HG03045 (cell line): ENCODE results near the gene TGM4.
"Not testable (repeated sequence)": the region's sequence is repeated elsewhere in the genome, so short reads cannot be mapped to it uniquely, and the experiment has no call there.

Source experiments
- ATAC-seq: cut with Tn5 transposase; IDR thresholded peaks from one replicate; pipeline ENCODE4 v1.9.1; 2021; ENCODE audit warnings: mild to moderate bottlenecking, moderate library complexity; ENCODE audit not compliant: unreplicated experiment

TGM4 gene

GRCh38 chr3:44913868-44914468 lies 39.6 kb downstream of the TGM4 start:
- no peak for ATAC-seq

- ATAC-seq = no peak
These were observed 40.5 kb downstream of the TGM4 start for GRCh38 chr3:44914936-44915335.

GRCh38 chr3:44915702-44916438 lies 41.5 kb downstream of the TGM4 start:
- no peak for ATAC-seq

DNA sequence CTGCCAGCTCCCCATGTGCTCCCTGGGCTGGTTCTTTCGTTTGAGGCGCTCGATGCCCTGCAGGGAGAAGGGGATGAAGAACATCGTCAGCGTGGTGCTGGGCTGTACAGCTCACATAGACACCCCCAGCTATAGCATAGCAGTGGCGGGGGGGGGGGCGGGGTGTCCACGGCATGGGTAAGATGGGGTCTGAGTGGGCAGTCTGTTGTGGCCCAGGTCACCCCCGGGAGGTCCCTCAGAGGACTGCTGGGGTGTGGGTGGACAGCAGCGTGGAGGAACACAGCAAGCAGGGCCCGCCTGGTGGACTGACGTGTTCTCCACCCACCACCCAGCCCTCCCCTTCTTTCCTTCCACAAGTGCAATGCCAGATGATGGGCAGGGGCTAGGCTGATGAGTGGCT lies 43.7 kb downstream of the TGM4 start:
- ATAC-seq = no peak

- ATAC-seq = no peak
These were observed 44.2 kb downstream of the TGM4 start for GRCh38 chr3:44918581-44918980.

GRCh38 chr3:44920081-44920480 lies 45.7 kb downstream of the TGM4 start:
- no peak for ATAC-seq

GRCh38 chr3:44923632-44924456 lies 49.4 kb downstream of the TGM4 start:
- no peak for ATAC-seq

- ATAC-seq = no peak
These were observed 50.2 kb downstream of the TGM4 start for GRCh38 chr3:44924457-44925084.

DNA sequence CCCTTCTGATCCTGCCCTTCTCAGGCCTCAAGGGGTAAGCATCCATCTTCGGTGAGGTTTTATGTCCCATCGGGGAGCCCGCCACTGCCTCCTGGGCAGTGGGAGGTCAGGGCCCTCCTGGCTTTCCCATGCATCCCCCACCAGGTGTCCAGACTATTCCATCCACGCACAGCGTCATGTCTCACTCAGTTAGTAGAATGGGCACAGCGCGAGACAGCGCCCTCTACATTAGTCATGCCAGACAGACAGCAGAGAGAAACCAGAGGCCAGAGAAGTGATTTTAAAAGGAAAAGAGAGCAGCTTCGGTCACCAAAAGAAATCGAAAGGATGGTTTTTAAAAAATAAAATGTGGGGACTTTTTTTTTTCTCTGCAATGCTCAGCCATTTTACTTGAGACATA lies 51.8 kb downstream of the TGM4 start:
- ATAC-seq = no peak

GRCh38 chr3:44926921-44927320 lies 52.5 kb downstream of the TGM4 start:
- ATAC-seq = no peak

- no peak for ATAC-seq
These were observed 53.0 kb downstream of the TGM4 start for GRCh38 chr3:44927371-44927770.

DNA sequence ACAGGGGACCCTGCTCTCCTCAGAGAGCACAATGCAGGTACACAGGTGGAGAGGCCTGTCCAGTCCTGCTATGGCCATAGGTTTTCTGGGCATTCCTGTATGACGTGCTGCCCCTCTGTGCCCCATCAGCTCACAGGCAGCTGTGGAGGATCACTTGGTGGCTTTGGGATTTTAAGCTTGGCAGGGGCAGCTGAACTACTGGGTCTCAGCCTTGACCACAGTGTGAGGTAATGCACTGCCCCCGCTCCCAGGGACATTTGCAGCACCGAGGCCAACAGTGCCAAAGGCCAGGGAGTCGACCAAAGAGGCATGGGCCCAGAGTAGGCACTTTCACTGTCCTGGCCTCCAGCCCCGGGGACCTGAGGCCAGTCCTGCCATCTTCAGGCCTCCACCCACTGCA lies 55.4 kb downstream of the TGM4 start:
- no peak for ATAC-seq

DNA sequence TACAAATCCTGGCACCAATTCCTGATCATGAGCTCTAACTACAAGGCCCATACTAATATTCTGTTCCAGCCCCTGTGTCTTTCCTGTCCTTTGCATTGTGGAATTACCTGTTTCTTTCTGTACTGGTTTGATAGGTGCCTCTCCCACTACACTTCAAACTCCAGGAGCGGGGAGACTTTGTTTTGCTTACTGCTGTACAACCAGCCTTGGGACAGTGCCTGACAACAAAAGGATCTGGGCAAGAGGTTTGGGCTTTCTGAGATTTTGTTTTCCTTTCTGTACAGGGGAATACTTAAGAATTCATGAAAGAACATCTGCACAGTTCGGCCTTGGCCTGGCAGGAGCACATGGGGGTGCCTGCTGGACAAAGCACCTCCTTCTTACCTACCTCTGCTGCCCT lies 56.5 kb downstream of the TGM4 start:
- ATAC-seq = no peak

DNA sequence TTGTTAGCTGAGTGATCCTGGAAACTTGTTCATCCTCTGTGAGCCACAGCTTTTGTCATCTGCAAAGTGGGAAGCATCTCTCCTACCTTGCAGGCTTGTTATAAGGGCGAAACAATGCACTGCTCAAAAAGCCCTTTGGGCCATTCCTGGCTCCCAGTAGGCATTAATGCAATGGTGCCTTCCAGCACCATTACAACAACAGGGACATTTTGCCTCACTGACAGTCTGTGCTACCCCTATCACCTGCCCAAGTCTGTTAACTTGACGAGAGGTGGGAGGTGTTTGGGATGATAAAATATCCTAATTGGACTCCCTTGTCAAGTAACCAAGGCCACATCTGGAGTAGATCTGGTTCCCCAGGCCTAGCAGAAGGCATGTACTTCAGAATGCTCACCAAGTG lies 57.4 kb downstream of the TGM4 start:
- ATAC-seq = no peak

DNA sequence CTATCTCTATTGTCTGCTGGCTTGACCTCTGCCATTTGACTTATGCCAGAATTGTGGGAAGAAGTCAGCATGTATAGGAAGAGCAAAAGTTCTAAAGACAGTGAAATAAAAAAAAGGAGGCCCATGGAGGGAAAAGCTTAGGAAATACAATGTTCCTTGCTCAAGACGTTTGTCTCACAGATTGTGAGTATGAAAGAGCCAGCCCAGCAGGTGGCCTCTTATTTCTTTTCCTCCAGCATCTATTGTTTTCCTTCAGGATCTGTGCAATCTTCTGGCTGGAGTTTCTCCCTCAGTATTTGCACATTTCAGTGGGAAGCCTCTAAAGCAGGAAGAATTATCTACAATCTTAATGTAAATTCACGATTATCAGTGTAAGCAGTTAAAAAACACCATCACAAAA lies 57.9 kb downstream of the TGM4 start:
- ATAC-seq = no peak

DNA sequence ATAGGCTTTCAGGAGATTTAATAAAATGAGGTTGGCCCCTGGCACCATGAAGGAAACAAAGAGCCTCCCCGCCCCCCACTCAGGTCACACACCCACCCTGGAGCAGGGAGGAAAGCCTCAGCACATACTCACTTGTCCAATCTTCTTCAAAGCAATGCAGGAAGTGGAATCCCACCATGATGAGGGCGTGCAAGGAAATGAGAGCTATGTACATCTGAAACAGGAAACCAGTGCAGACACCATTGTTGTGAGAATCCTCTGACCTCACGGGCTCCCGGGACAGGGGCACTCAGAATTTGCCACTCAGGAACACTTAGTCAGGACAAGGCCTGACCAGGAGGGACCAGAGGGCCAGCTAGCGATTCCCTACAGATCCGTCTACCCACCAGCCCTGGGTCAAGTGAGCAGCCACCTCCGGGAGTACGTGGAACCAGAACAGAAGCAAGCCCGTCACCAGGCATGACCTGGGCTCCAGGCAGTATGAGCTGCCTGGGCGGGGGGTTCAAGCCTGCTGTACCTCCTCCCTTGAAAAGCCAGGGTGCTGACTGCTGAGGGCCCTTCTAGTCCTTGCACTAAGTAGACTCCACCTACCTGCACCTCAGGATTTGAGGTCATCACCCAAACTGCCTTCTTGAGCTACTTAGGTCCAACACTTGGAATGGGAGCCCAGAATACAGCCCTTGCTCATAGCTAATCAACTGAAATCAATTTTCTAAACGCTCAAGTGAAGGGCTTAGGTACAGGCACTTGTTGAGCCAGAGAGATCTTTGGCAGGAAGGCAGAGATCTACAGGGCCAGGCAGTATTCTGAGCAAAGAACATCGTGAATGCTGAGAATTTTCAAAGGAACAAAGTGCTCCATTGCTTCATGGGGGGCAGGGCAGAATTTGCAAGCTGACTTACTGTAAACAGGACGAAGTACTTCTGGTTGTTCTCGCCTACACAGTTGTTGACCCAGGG lies 58.9 kb downstream of the TGM4 start:
- no peak for ATAC-seq

GRCh38 chr3:44939581-44940036 lies 65.2 kb downstream of the TGM4 start:
- no peak for ATAC-seq

DNA sequence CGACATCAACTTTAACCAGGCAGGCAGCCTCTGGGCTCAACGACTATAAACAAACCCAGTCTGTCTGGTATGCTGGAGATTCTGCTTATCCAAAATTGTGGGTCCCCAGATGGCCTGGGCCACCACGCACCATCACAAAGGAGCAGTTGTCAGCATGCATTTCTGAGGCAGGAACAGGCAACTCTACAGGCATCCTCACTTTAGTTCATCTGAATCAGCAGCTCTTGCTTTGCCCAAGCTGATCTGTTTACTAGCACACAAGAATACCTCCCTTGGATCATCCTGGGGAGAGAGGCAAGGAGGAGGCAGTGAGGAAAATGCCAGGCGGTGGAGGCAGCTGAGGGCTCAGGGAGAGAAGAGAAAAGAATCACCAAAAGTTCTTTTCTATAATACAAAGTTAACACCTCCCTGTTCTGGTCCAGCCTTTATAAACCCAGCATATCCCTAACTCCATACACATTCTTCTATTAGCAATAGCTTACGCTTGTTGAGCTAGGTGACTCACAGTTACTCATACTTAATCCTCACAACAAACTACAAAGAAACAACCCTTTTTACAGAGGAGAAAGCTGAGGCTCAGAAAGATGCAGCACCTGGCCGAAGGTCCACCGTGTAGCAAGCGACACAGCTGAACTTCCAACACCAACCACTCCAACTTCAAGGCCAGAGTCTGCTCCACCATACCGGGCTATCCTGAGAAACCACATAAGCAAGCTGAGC lies 68.0 kb downstream of the TGM4 start:
- ATAC-seq = no peak

DNA sequence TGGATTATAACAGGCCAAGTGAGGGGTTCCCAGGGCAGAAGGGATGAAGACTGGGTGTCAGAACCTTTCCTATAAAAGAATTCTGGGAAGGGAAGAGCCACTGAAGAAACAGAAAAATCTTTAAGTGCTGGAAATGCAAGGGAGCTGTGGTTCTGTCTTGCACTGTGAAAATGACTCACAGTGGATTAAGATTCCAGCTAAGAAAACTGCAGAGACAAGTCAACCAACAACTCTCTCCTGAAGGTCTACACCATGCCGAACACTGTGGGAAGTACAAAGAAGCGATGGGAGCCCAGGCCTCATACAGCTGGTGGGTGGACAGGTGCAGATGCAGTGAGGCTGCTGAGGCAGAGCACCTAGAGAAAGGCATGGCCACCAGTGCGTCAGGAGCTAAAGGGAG lies 73.8 kb downstream of the TGM4 start:
- no peak for ATAC-seq

GRCh38 chr3:44949770-44950169 lies 75.4 kb downstream of the TGM4 start:
- not testable (repeated sequence) for ATAC-seq
